ENCODE measurements around the gene MYCN.

- TF ChIP-seq POLR2A (IDR thresholded peaks at IDR 0.05) (no peak), CTCF (IDR thresholded peaks at IDR 0.05) (no peak)
These were observed 28.9 kb downstream of the MYCN start for GRCh38 chr2:15969214-15969613.
